ENCODE measurements around the gene PLEKHN1. TPM values are rescaled to one million over a fixed set of nuclear protein-coding genes. Genes with fewer than 3 reads are reported as not detected.
A peak's percentile ranks its signal among the peaks of the same experiment; 100 is the strongest.

PLEKHN1 gene
- total RNA-seq, 2 experiments from 2014 or later: not detected

- no peak overlapping the region for H3K4me2 ChIP-seq (ENCODE audit: low read length)
- intact Hi-C loops (cut with micrococcal nuclease; ENCODE audit: unreplicated experiment): loop anchor here (10.0 kb wide), 1 partner anchor 52 kb away; no protein-coding TSS in a partner anchor
- CTCF ChIA-PET (ENCODE audit: unreplicated experiment): no interaction called here
Measured at GRCh38 chr1:982765-983436, 16.6 kb downstream of the PLEKHN1 start.

GRCh38 chr1:983798-984475 lies 17.7 kb downstream of the PLEKHN1 start:
- no peak overlapping the region for H3K4me2 ChIP-seq (ENCODE audit: low read length)
- no peaks in the 10 kb centered on the region for H4K20me1 ChIP-seq (ENCODE audit: insufficient read depth, low read length)
- H3K4me1 ChIP-seq (ENCODE audit: insufficient read depth, low read length, poor library complexity, severe bottlenecking): no peaks in the 10 kb centered on the region
- intact Hi-C loops (cut with micrococcal nuclease; ENCODE audit: unreplicated experiment): loop anchor here (1.0 to 10.0 kb wide), 2 partner anchors 51 to 79 kb away; no protein-coding TSS in a partner anchor
- no peak overlapping the region for H3K27ac ChIP-seq (ENCODE audit: low read depth, low read length, poor library complexity, severe bottlenecking)
- no peaks in the 10 kb centered on the region for H3K79me2 ChIP-seq (ENCODE audit: insufficient read depth, low read depth, low read length)
- H3K4me3 ChIP-seq (ENCODE audit: low read depth, low read length, poor library complexity, severe bottlenecking): no peak overlapping the region
- no TSS peak for BruUV-seq (replicated peaks)
- POLR2A ChIA-PET: interaction anchor here (0.6 kb wide), 1 partner anchor 30 kb away, joined by 3 read pairs; the partner anchor contains the start of gene ISG15
- CTCF ChIA-PET (ENCODE audit: unreplicated experiment): no interaction called here
- peak; percentile 52 for DNase-seq (ENCODE audit: low spot score)
- H2AFZ ChIP-seq (ENCODE audit: low read length): no peak overlapping the region
- H3K9me3 ChIP-seq (ENCODE audit: low read length): no peaks in the 10 kb centered on the region
- no peaks in the 10 kb centered on the region for H3K36me3 ChIP-seq (ENCODE audit: insufficient read depth, low read length)
- H3K9me2 ChIP-seq (ENCODE audit: insufficient read depth, low read length): no peaks in the 10 kb centered on the region
- TF ChIP-seq CTCF (conservative IDR thresholded peaks at IDR 0.05; ENCODE audit: low read length): peak; percentile 83
- TF ChIP-seq EZH2phosphoT487 (IDR thresholded peaks at IDR 0.05; ENCODE audit: borderline replicate concordance, low read depth, low read length): no peak

More at GRCh38 chr1:982765-983436, 16.6 kb downstream of the PLEKHN1 start:
- no peaks in the 10 kb centered on the region for H4K20me1 ChIP-seq (ENCODE audit: insufficient read depth, low read length)
- POLR2A ChIA-PET: no interaction called here
- no peaks in the 10 kb centered on the region for H3K79me2 ChIP-seq (ENCODE audit: insufficient read depth, low read depth, low read length)
- H3K4me3 ChIP-seq (ENCODE audit: low read depth, low read length, poor library complexity, severe bottlenecking): no peak overlapping the region
- no peak overlapping the region for H3K27ac ChIP-seq (ENCODE audit: low read depth, low read length, poor library complexity, severe bottlenecking)
- no peaks in the 10 kb centered on the region for H3K9me3 ChIP-seq (ENCODE audit: low read length)
- H3K9me2 ChIP-seq (ENCODE audit: insufficient read depth, low read length): no peaks in the 10 kb centered on the region
- TF ChIP-seq CTCF (conservative IDR thresholded peaks at IDR 0.05; ENCODE audit: low read length): no peak
- TF ChIP-seq EZH2phosphoT487 (IDR thresholded peaks at IDR 0.05; ENCODE audit: borderline replicate concordance, low read depth, low read length): no peak
- DNase-seq (ENCODE audit: low spot score): no peak
- H3K4me1 ChIP-seq (ENCODE audit: insufficient read depth, low read length, poor library complexity, severe bottlenecking): no peaks in the 10 kb centered on the region
- BruUV-seq (replicated peaks): no TSS peak
- no peaks in the 10 kb centered on the region for H3K36me3 ChIP-seq (ENCODE audit: insufficient read depth, low read length)
- no peak overlapping the region for H2AFZ ChIP-seq (ENCODE audit: low read length)

- no TSS peak for BruUV-seq (replicated peaks)
- Histone ChIP-seq H3K79me2 (ENCODE audit: insufficient read depth, low read depth, low read length) (no peaks in the 10 kb centered on the region), H2AFZ (ENCODE audit: low read length) (no peak overlapping the region), H3K36me3 (ENCODE audit: insufficient read depth, low read length) (no peaks in the 10 kb centered on the region), H3K4me1 (ENCODE audit: insufficient read depth, low read length, poor library complexity, severe bottlenecking) (no peaks in the 10 kb centered on the region), H3K27ac (ENCODE audit: low read depth, low read length, poor library complexity, severe bottlenecking) (no peak overlapping the region), H3K9me3 (ENCODE audit: low read length) (no peaks in the 10 kb centered on the region), H4K20me1 (ENCODE audit: insufficient read depth, low read length) (no peaks in the 10 kb centered on the region), H3K4me2 (ENCODE audit: low read length) (no peak overlapping the region), H3K4me3 (ENCODE audit: low read depth, low read length, poor library complexity, severe bottlenecking) (no peak overlapping the region), H3K9me2 (ENCODE audit: insufficient read depth, low read length) (no peaks in the 10 kb centered on the region)
- peak; percentile 28; the same call in 1 of the 2 replicates for TF ChIP-seq CTCF (conservative IDR thresholded peaks at IDR 0.05; ENCODE audit: low read length)
- TF ChIP-seq EZH2phosphoT487 (IDR thresholded peaks at IDR 0.05; ENCODE audit: borderline replicate concordance, low read depth, low read length): no peak
- DNase-seq (ENCODE audit: low spot score): no peak
- intact Hi-C loops (cut with micrococcal nuclease; ENCODE audit: unreplicated experiment): loop anchor here (1.0 to 10.0 kb wide), 2 partner anchors 50 to 79 kb away; no protein-coding TSS in a partner anchor
- ChIA-PET CTCF (ENCODE audit: unreplicated experiment) (no interaction called here), POLR2A (interaction anchor here (0.6 kb wide), 2 partner anchors 29 to 247 kb away, joined by 3 to 4 read pairs; partner anchors contain the start of gene ISG15)
Measured at GRCh38 chr1:984476-984814, 18.2 kb downstream of the PLEKHN1 start.
